HG02852 (cell line): ENCODE measurements around the gene PERM1.

Experiments
- ATAC-seq: cut with Tn5 transposase; IDR thresholded peaks from one replicate; pipeline ENCODE4 v1.9.1; 2021; ENCODE audit warnings: mild to moderate bottlenecking, moderate library complexity; ENCODE audit not compliant: unreplicated experiment

PERM1 gene

GRCh38 chr1:936348-937264 is 45.3 kb downstream of the PERM1 start:
- ATAC-seq = no peak

- no peak for ATAC-seq
Measured at GRCh38 chr1:935751-936231, 46.1 kb downstream of the PERM1 start.

- ATAC-seq = no peak
Measured at GRCh38 chr1:934991-935750, 46.7 kb downstream of the PERM1 start.

- no peak for ATAC-seq
Measured at GRCh38 chr1:933603-933940, 48.3 kb downstream of the PERM1 start.

GRCh38 chr1:932776-933602 is 48.9 kb downstream of the PERM1 start:
- no peak for ATAC-seq

- ATAC-seq = no peak
Measured at GRCh38 chr1:932173-932510, 49.8 kb downstream of the PERM1 start.

- ATAC-seq = no peak
Measured at GRCh38 chr1:931380-932172, 50.3 kb downstream of the PERM1 start.

- no peak for ATAC-seq
Measured at GRCh38 chr1:930633-931138, 51.2 kb downstream of the PERM1 start.

- no peak for ATAC-seq
Measured at GRCh38 chr1:929712-930632, 51.9 kb downstream of the PERM1 start.

- ATAC-seq = no peak
Measured at GRCh38 chr1:928825-929661, 52.9 kb downstream of the PERM1 start.

GRCh38 chr1:927748-928147 is 54.1 kb downstream of the PERM1 start:
- ATAC-seq = no peak

GRCh38 chr1:927234-927633 is 54.7 kb downstream of the PERM1 start:
- no peak for ATAC-seq

GRCh38 chr1:925561-926421 is 56.1 kb downstream of the PERM1 start:
- ATAC-seq = no peak
